Left kidney (tissue), 2 donors: ENCODE results near the gene ADAMTS17. TPM values are rescaled to one million over a fixed set of nuclear protein-coding genes. Genes with fewer than 3 reads are reported as not detected.

ENCODE experiments used
- DNase-seq: peaks from one replicate; pipeline ENCODE4 v3.0.0-alpha.2; 2013
- polyA plus RNA-seq: library from polyadenylated mRNA; unstranded; fragments of 120-200 nt; gene quantifications from one replicate; pipeline ENCODE4 v1.2.1, GENCODE V29; 2013; ENCODE audit not compliant: insufficient read length

The ADAMTS17 gene
- polyA plus RNA-seq, 1 donor: 2.3 TPM

GRCh38 chr15:99978426-99978825 is 363.3 kb downstream of the ADAMTS17 start:
- no peak for DNase-seq

GRCh38 chr15:99977929-99978328 is 363.8 kb downstream of the ADAMTS17 start:
- DNase-seq: no peak

- no peak for DNase-seq
These were observed 364.9 kb downstream of the ADAMTS17 start for GRCh38 chr15:99976811-99977271.

GRCh38 chr15:99976000-99976399 is 365.8 kb downstream of the ADAMTS17 start:
- DNase-seq: no peak

GRCh38 chr15:99974246-99974645 is 367.5 kb downstream of the ADAMTS17 start:
- DNase-seq: no peak

- DNase-seq: no peak
These were observed 368.4 kb downstream of the ADAMTS17 start for GRCh38 chr15:99973351-99973750.

- DNase-seq: no peak
These were observed 370.8 kb downstream of the ADAMTS17 start for GRCh38 chr15:99970891-99971430.

GRCh38 chr15:99969261-99969920 is 372.4 kb downstream of the ADAMTS17 start:
- no peak for DNase-seq

GRCh38 chr15:99967841-99968371 is 373.9 kb downstream of the ADAMTS17 start:
- DNase-seq: no peak

- DNase-seq: no peak
These were observed 375.0 kb downstream of the ADAMTS17 start for GRCh38 chr15:99966815-99967214.

- DNase-seq: no peak
These were observed 376.4 kb downstream of the ADAMTS17 start for GRCh38 chr15:99965376-99965775.

GRCh38 chr15:99963976-99964375 is 377.8 kb downstream of the ADAMTS17 start:
- no peak for DNase-seq

GRCh38 chr15:99963096-99963825 is 378.5 kb downstream of the ADAMTS17 start:
- no peak for DNase-seq

GRCh38 chr15:99962006-99962561 is 379.7 kb downstream of the ADAMTS17 start:
- no peak for DNase-seq

- DNase-seq: no peak
These were observed 380.7 kb downstream of the ADAMTS17 start for GRCh38 chr15:99961011-99961441.

GRCh38 chr15:99959326-99959725 is 382.4 kb downstream of the ADAMTS17 start:
- DNase-seq: no peak

GRCh38 chr15:99958426-99959097 is 383.2 kb downstream of the ADAMTS17 start:
- DNase-seq: no peak

GRCh38 chr15:99957642-99958013 is 384.1 kb downstream of the ADAMTS17 start:
- DNase-seq: no peak

GRCh38 chr15:99956820-99957641 is 384.7 kb downstream of the ADAMTS17 start:
- DNase-seq: no peak

GRCh38 chr15:99956022-99956775 is 385.6 kb downstream of the ADAMTS17 start:
- DNase-seq: no peak
